ENCODE data around the gene RRP15. TPM values are rescaled to one million over a fixed set of nuclear protein-coding genes. Genes with fewer than 3 reads are reported as not detected.

RRP15 gene
- total RNA-seq, 1 donor from 2014 or later: 1.9 TPM

DNA sequence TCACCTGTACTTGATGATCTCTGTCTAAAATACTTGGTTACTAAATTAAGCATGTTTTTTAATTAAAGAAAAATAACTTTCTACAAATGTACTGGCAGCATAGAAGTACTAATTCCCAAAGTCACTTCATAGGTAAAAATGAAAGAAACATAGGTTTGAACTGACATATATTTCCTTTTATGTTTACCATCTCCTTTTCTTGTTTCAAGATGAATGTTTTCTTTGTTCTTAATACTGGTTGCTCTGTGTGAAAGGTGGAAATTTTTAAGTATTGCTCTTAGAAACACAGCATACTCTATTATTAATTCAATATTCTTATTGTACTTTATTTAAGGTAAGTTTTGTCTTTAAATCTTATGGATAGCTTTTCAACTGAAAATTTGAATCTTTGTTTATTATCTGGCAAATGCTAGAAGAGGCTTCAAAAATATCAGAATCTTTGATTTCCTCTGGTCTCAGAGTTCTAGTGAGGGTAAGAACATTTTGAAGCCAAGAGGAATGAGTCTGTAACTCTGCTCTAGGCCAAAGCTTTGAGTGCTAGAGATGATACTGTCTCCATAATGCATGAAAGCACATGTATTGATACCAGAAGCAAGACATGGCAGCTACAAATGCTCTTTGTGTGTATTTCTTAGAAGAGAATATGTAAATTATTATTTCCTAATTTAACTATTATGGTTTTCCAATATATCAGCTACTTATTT is 18.2 kb downstream of the RRP15 start:
- intact Hi-C loops (cut with DNase I): no loop called here
- no peaks in the 10 kb centered on the region for H3K4me1 ChIP-seq
- no peaks in the 10 kb centered on the region for H3K27me3 ChIP-seq
- H3K36me3 ChIP-seq: peaks cover 0 to 5% of the 10 kb centered on the region in 2 donors
- DNase-seq (ENCODE audit: low spot score in 2 of 2): no peak
- H3K4me3 ChIP-seq: no peak overlapping the region
- H3K9me3 ChIP-seq: no peaks in the 10 kb centered on the region
- no peak for TF ChIP-seq CTCF (IDR thresholded peaks at IDR 0.05)
- no peak overlapping the region for H3K27ac ChIP-seq

DNA sequence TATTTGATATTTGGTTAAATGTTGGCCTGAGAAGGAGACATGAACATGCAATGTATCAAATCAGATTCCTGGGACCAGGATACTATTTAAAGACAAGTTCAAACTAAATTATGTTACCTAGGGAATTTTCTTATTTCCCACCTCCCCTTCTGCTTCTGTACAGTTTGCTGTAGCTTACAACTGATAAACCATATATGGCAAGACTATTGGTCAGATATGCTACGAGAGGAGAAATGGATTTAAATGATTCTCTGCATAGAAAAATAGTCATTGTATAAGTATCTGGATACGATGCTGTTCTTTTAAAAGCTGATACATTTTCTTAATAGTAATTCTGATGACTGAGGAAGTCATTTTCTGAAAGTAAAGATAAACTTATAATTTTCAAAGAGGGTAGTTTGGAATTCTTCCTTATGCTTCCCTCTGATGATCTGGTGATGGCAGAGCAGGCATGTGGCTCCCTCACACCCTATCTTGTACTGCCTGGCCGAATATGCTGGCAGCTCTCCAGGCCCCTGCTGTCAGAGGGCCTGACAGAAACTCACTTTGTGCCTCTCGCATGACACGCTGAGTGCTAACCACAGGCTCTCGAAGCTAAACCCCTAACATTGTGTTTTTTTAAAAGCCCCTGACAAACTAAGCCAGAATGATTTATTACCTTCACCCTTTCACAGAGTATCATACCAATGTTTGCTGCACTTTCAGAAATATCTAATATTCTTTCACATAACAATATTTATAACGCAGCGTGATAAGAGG is 19.4 kb downstream of the RRP15 start:
- no peak overlapping the region for H3K4me3 ChIP-seq
- no peak for TF ChIP-seq CTCF (IDR thresholded peaks at IDR 0.05)
- peaks cover 0 to 5% of the 10 kb centered on the region in 2 donors for H3K36me3 ChIP-seq
- intact Hi-C loops (cut with DNase I): no loop called here
- no peak overlapping the region for H3K27ac ChIP-seq
- DNase-seq (ENCODE audit: low spot score in 2 of 2): no peak
- H3K9me3 ChIP-seq: no peaks in the 10 kb centered on the region
- no peaks in the 10 kb centered on the region for H3K4me1 ChIP-seq
- no peaks in the 10 kb centered on the region for H3K27me3 ChIP-seq

DNA sequence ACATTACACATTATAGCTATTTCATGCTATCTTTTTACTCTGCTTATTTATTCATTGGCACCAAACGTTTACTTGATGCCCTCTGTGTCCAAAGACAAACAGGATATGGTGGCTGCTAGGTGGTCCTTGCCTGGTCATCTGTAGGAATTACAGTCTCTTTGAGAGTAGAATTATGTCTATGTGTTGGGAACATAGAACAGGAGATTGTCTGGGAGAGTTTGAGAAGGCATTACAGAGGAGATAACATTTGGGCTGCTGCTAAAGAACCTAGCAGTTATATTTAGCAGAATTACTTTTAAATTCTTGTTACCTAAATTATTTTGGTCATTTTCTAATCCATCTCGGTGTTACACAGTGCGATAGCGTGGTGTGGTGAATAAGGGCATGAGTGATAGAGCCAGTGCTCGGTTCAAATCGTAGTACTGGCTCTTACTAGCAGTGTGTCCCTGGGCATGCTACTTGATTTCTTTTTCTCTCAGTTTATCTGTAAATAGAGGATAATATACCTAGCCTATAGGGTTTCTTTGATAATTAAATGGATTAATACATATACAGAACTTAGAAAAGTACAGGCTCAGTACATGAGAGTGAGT is 20.5 kb downstream of the RRP15 start:
- Histone ChIP-seq H3K36me3 (peaks cover 0 to 5% of the 10 kb centered on the region in 2 donors), H3K9me3 (no peaks in the 10 kb centered on the region), H3K4me3 (no peak overlapping the region), H3K27me3 (no peaks in the 10 kb centered on the region), H3K4me1 (no peaks in the 10 kb centered on the region), H3K27ac (no peak overlapping the region)
- intact Hi-C loops (cut with DNase I): no loop called here
- no peak for DNase-seq (ENCODE audit: low spot score in 2 of 2)
- TF ChIP-seq CTCF (IDR thresholded peaks at IDR 0.05): no peak

- no peaks in the 10 kb centered on the region for H3K27me3 ChIP-seq
Observed at GRCh38 chr1:218312509-218312908, 27.4 kb downstream of the RRP15 start.

DNA sequence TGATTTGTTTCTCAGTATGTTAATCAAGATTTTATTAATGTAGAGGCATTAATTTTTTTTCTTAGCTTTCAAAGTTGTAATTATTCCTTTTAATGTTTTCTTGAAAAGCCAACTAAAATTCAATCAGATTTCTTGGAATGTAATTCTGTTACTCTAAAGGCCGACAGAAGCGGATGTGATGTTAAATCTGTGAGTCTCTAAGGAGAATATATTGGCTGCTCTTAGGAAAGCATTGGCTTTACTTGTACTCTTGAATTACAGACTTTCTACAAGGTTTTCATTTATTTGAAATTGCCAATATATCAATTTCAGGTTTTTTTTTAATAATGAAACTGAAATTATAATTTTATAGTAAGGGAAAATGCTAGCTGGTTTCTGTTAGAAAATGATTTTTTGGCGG is 29.2 kb downstream of the RRP15 start:
- Histone ChIP-seq H3K27ac (no peak overlapping the region), H3K4me3 (no peak overlapping the region), H3K36me3 (peaks cover 0 to 4% of the 10 kb centered on the region in 2 donors), H3K4me1 (no peaks in the 10 kb centered on the region), H3K27me3 (no peaks in the 10 kb centered on the region), H3K9me3 (no peaks in the 10 kb centered on the region)
- intact Hi-C loops (cut with DNase I): no loop called here
- TF ChIP-seq CTCF (IDR thresholded peaks at IDR 0.05): no peak
- no peak for DNase-seq (ENCODE audit: low spot score in 2 of 2)

More at GRCh38 chr1:218312509-218312908, 27.4 kb downstream of the RRP15 start:
- no peak for TF ChIP-seq CTCF (IDR thresholded peaks at IDR 0.05)
- Histone ChIP-seq H3K4me3 (no peak overlapping the region), H3K4me1 (no peaks in the 10 kb centered on the region), H3K27ac (no peak overlapping the region), H3K36me3 (no peaks in the 10 kb centered on the region), H3K9me3 (no peaks in the 10 kb centered on the region)
- no peak for DNase-seq (ENCODE audit: low spot score in 2 of 2)
- intact Hi-C loops (cut with DNase I): no loop called here
